Measurements from ENCODE around the gene CHEK2.

Gene CHEK2

GRCh38 chr22:28734393-28734792 lies 7.2 kb downstream of the CHEK2 start:
- ChIA-PET POLR2A (no interaction called here), CTCF (no interaction called here)
- no peak for DNase-seq (ENCODE audit: extremely low spot score)
- TF ChIP-seq CTCF (IDR thresholded peaks at IDR 0.05; ENCODE audit: control extremely low read depth, extremely low read depth, low read depth, missing control alignments), result no peak

- no peak for DNase-seq (ENCODE audit: extremely low spot score)
- ChIA-PET CTCF (interaction anchor here (1.4 kb wide), 1 partner anchor 129 kb away, joined by 5 read pairs; no protein-coding TSS in a partner anchor), POLR2A (interaction anchor here (0.7 to 0.9 kb wide), 2 partner anchors 14 to 70 kb away, joined by 3 to 9 read pairs; partner anchors contain the start of gene XBP1)
- TF ChIP-seq CTCF (IDR thresholded peaks at IDR 0.05; ENCODE audit: control extremely low read depth, extremely low read depth, low read depth, missing control alignments), result no peak
Observed at GRCh38 chr22:28730179-28730578, 11.4 kb downstream of the CHEK2 start.

GRCh38 chr22:28728621-28729313 lies 12.9 kb downstream of the CHEK2 start:
- ChIA-PET CTCF (interaction anchor here (1.4 kb wide), 1 partner anchor 128 kb away, joined by 5 read pairs; no protein-coding TSS in a partner anchor), POLR2A (no interaction called here)
- TF ChIP-seq CTCF (IDR thresholded peaks at IDR 0.05; ENCODE audit: control extremely low read depth, extremely low read depth, low read depth, missing control alignments), result no peak
- no peak for DNase-seq (ENCODE audit: extremely low spot score)

- ChIA-PET CTCF (no interaction called here), POLR2A (no interaction called here)
- TF ChIP-seq CTCF (IDR thresholded peaks at IDR 0.05; ENCODE audit: control extremely low read depth, extremely low read depth, low read depth, missing control alignments), result no peak
- no peak for DNase-seq (ENCODE audit: extremely low spot score)
Observed at GRCh38 chr22:28728002-28728401, 13.6 kb downstream of the CHEK2 start.

- DNase-seq (ENCODE audit: extremely low spot score), result no peak
- TF ChIP-seq CTCF (IDR thresholded peaks at IDR 0.05; ENCODE audit: control extremely low read depth, extremely low read depth, low read depth, missing control alignments), result no peak
- ChIA-PET POLR2A (interaction anchor here (0.7 kb wide), 1 partner anchor 1058 kb away, joined by 3 read pairs; no protein-coding TSS in a partner anchor), CTCF (no interaction called here)
Observed at GRCh38 chr22:28718044-28718443, 23.6 kb downstream of the CHEK2 start.

- POLR2A ChIA-PET, result interaction anchor here (0.9 kb wide), 1 partner anchor 13 kb away, joined by 9 read pairs; no protein-coding TSS in a partner anchor
- TF ChIP-seq CTCF (IDR thresholded peaks at IDR 0.05; ENCODE audit: control extremely low read depth, extremely low read depth, low read depth, missing control alignments), result no peak
- CTCF ChIA-PET, result no interaction called here
Observed at GRCh38 chr22:28716686-28717085, 24.9 kb downstream of the CHEK2 start.

More at GRCh38 chr22:28716686-28717085, 24.9 kb downstream of the CHEK2 start:
- DNase-seq (ENCODE audit: extremely low spot score), result no peak

Data from GM10248 (cell line).